Tibial nerve (tissue), 4 donors: Measurements from ENCODE around the gene OR1F1.

ENCODE experiments used
- EP300 ChIP-seq, 2 donors: sonication (generic); formaldehyde crosslinking; IDR thresholded peaks; one replicate each; pipeline ENCODE4 v1.6.1; 2017; ENCODE audit warnings: antibody characterized with exemption in 2 of 2, mild to moderate bottlenecking in 1 of 2
- POLR2A ChIP-seq, 2 donors: fragments of 450-650 bp; IDR thresholded peaks; one replicate each; pipeline ENCODE4 v1.6.1; 2017; ENCODE audit warnings: antibody characterized with exemption in 2 of 2, mild to moderate bottlenecking in 2 of 2, moderate library complexity in 2 of 2
- TF ChIP-seq, protein P1 (sequence below), 5 experiments: fragments of 200-600 bp in 3 of 5; fragments of 450-650 bp in 2 of 5; sonication (generic) in 3 of 5; IDR thresholded peaks; one replicate each; pipeline ENCODE4 v1.5.1; 2016 to 2019; ENCODE audit warnings: antibody characterized with exemption in 5 of 5, mild to moderate bottlenecking in 3 of 5, moderate library complexity in 2 of 5

DNA sequence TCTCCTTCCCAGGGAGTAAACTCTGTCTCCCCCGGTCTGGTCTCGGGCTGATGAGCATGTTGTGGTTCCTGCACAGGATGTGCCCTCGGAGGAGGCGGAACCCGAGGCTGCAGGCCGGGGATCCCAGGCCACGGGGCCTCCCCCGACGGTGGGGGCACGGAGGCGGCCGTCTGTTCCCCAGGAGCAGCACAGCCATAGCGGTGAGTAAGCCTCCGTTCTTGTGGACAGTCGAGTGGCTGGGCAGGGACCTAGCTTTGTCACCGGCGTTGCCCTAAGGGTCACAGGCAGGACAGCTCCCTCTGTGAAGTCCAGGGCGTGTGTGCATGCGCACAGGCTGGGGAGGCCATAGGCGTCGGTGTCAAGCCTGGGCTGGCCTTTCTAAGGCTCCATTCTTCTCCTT, 49.7 kb upstream of the OR1F1 start:
- TF ChIP-seq, protein P1, sequence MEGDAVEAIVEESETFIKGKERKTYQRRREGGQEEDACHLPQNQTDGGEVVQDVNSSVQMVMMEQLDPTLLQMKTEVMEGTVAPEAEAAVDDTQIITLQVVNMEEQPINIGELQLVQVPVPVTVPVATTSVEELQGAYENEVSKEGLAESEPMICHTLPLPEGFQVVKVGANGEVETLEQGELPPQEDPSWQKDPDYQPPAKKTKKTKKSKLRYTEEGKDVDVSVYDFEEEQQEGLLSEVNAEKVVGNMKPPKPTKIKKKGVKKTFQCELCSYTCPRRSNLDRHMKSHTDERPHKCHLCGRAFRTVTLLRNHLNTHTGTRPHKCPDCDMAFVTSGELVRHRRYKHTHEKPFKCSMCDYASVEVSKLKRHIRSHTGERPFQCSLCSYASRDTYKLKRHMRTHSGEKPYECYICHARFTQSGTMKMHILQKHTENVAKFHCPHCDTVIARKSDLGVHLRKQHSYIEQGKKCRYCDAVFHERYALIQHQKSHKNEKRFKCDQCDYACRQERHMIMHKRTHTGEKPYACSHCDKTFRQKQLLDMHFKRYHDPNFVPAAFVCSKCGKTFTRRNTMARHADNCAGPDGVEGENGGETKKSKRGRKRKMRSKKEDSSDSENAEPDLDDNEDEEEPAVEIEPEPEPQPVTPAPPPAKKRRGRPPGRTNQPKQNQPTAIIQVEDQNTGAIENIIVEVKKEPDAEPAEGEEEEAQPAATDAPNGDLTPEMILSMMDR (IDR thresholded peaks at IDR 0.05): no peak
- TF ChIP-seq POLR2A (IDR thresholded peaks at IDR 0.05) (no peak), EP300 (IDR thresholded peaks at IDR 0.05) (no peak)
